Keratinocyte (primary cell): Measurements from ENCODE around the gene SLC23A1.

Experiments
- EZH2 ChIP-seq: IDR thresholded peaks from one replicate; pipeline ENCODE4 v1.6.1; 2012; ENCODE audit warnings: inconsistent platforms, mild to moderate bottlenecking, low read length, moderate library complexity
- TF ChIP-seq, protein P1 (sequence below), 3 experiments: IDR thresholded peaks in 1 of 3; conservative IDR thresholded peaks in 1 of 3; optimal IDR thresholded peaks in 1 of 3; 2 replicates in 2 of 3; 3 replicates in 1 of 3; pipeline versions ENCODE3 to v1.5.1; 2011; ENCODE audit warnings: low read length in 3 of 3, mild to moderate bottlenecking in 3 of 3, moderate library complexity in 2 of 3, control low read depth in 1 of 3, inconsistent platforms in 1 of 3; ENCODE audit not compliant: insufficient read depth in 2 of 3; ENCODE audit errors: extremely low read depth in 1 of 3

DNA sequence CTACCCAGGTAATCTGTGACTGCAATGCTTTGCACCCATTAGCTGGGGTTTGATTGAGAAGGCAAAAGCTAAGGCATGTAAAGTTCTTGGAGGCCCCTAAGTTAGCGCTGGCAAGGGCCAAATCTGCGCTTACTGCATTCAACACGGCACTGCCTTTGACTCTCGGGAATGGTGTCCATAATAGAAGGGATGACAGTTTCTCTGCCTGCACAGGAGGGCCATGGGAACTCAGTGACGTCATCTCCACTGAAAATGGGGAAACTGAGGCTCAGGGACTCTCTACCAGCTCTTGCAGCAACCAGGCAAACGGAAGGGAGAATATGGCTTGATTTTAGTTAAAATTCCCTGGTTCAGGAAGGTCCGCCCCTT lies 20.3 kb upstream of the SLC23A1 start:
- TF ChIP-seq, protein P1, sequence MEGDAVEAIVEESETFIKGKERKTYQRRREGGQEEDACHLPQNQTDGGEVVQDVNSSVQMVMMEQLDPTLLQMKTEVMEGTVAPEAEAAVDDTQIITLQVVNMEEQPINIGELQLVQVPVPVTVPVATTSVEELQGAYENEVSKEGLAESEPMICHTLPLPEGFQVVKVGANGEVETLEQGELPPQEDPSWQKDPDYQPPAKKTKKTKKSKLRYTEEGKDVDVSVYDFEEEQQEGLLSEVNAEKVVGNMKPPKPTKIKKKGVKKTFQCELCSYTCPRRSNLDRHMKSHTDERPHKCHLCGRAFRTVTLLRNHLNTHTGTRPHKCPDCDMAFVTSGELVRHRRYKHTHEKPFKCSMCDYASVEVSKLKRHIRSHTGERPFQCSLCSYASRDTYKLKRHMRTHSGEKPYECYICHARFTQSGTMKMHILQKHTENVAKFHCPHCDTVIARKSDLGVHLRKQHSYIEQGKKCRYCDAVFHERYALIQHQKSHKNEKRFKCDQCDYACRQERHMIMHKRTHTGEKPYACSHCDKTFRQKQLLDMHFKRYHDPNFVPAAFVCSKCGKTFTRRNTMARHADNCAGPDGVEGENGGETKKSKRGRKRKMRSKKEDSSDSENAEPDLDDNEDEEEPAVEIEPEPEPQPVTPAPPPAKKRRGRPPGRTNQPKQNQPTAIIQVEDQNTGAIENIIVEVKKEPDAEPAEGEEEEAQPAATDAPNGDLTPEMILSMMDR (optimal IDR thresholded peaks at IDR 0.05 in 1 of 3, IDR thresholded peaks at IDR 0.05 in 1 of 3, conservative IDR thresholded peaks at IDR 0.05 in 1 of 3; ENCODE audit: extremely low read depth in 1 of 3, insufficient read depth in 2 of 3, low read length in 3 of 3) = no peak
- TF ChIP-seq EZH2 = no peak
